ENCODE results near the gene GFPT1.

GFPT1 gene

GRCh38 chr2:69299772-69300516 is 87.1 kb downstream of the GFPT1 start:
- TF ChIP-seq POLR2A (IDR thresholded peaks at IDR 0.05; ENCODE audit: low read length) (no peak), GATA1 (IDR thresholded peaks at IDR 0.05; ENCODE audit: low read depth, low read length) (no peak)
- DNase-seq, result no peak

DNA sequence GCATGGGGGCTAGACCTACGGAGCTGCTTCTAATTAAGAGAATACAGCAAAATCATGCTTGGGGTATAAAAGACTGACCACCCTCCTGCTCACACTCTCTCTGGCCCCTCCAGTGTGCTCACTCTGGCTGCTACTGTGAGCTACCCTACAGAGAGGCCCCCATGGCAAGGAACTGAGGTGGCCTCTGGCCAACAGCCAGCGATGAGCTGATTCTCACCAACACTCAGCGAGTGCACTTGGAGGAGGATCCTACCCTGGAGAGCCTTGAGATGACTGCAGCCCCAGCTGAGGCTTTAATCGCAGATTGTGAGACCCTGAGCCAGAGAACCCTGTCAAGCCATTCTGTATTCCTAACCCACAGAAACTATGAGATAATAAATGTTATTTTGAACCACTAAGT is 88.2 kb downstream of the GFPT1 start:
- TF ChIP-seq POLR2A (IDR thresholded peaks at IDR 0.05; ENCODE audit: low read length) (no peak), GATA1 (IDR thresholded peaks at IDR 0.05; ENCODE audit: low read depth, low read length) (no peak)
- no peak for DNase-seq

- TF ChIP-seq POLR2A (IDR thresholded peaks at IDR 0.05; ENCODE audit: low read length) (no peak), GATA1 (IDR thresholded peaks at IDR 0.05; ENCODE audit: low read depth, low read length) (no peak)
- no peak for DNase-seq
These were observed 88.8 kb downstream of the GFPT1 start for GRCh38 chr2:69298261-69298660.

DNA sequence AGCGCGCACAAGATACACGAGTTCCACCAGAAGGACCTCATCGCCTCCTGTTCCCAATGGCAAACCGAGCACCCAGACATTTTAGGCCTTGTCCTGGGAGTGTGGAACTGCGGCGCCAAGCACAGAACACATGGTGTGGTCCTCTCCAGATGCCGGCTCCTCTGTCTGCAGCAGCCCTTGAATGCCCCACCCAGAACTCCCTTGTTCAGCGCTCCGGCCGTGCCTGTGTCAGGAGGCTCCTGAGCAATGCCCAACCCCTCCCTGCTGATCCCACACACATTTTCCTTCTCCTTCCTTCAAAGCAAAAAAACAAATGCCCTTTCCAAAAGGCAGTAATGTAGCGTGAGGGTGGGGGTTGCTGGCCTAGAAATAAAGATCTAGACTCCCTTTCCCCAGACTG is 89.8 kb downstream of the GFPT1 start:
- no peak for DNase-seq
- no peak for TF ChIP-seq GATA1 (IDR thresholded peaks at IDR 0.05; ENCODE audit: low read depth, low read length)
- no peak for TF ChIP-seq POLR2A (IDR thresholded peaks at IDR 0.05; ENCODE audit: low read length)

GRCh38 chr2:69296421-69296820 is 90.6 kb downstream of the GFPT1 start:
- TF ChIP-seq GATA1 (IDR thresholded peaks at IDR 0.05; ENCODE audit: low read depth, low read length) (no peak), POLR2A (IDR thresholded peaks at IDR 0.05; ENCODE audit: low read length) (no peak)
- no peak for DNase-seq

DNA sequence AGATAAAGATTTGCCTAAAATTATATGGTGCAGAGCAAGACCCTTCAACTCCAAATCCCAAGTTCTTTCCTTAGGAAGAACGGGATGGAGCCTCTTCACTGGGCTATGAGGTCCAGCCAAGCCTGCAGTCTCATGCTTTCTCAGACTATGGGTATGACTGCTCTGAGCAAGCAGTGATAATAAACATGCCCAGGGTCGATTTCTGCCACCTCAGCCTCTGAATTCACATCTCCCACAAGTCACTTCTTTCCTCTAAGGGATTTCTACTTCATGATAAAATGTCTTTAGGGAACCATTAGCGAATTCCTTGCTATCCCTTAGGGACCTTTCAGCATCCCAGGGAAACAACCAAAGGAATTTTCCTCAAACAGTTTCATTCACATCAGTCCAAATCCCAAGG is 94.8 kb downstream of the GFPT1 start:
- TF ChIP-seq GATA1 (IDR thresholded peaks at IDR 0.05; ENCODE audit: low read depth, low read length), result no peak
- TF ChIP-seq POLR2A (IDR thresholded peaks at IDR 0.05; ENCODE audit: low read length), result no peak
- no peak for DNase-seq

- no peak for TF ChIP-seq GATA1 (IDR thresholded peaks at IDR 0.05; ENCODE audit: low read depth, low read length)
- no peak for TF ChIP-seq POLR2A (IDR thresholded peaks at IDR 0.05; ENCODE audit: low read length)
- DNase-seq, result no peak
These were observed 95.3 kb downstream of the GFPT1 start for GRCh38 chr2:69291721-69292120.

GRCh38 chr2:69291004-69291650 is 95.9 kb downstream of the GFPT1 start:
- TF ChIP-seq GATA1 (IDR thresholded peaks at IDR 0.05; ENCODE audit: low read depth, low read length) (no peak), POLR2A (IDR thresholded peaks at IDR 0.05; ENCODE audit: low read length) (no peak)
- no peak for DNase-seq

DNA sequence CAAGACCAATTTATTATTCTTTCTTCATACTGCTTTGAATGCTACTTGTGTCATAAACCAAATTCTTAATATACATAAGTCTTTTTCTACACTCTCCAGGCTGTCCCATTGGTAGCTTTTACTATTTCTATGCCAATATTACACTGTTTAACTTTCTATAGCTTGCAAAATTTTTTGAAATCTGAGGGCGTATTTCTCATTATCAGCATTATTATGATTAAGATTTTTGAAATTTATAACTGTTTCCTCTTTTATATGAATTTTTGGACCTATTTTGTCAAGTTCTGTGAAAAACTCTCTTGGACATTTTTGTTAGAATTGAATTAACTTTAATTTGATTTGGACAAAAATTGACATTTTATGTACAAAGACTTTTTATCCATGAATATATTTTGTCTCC is 98.6 kb downstream of the GFPT1 start:
- TF ChIP-seq GATA1 (IDR thresholded peaks at IDR 0.05; ENCODE audit: low read depth, low read length), result no peak
- no peak for TF ChIP-seq POLR2A (IDR thresholded peaks at IDR 0.05; ENCODE audit: low read length)
- DNase-seq, result no peak

DNA sequence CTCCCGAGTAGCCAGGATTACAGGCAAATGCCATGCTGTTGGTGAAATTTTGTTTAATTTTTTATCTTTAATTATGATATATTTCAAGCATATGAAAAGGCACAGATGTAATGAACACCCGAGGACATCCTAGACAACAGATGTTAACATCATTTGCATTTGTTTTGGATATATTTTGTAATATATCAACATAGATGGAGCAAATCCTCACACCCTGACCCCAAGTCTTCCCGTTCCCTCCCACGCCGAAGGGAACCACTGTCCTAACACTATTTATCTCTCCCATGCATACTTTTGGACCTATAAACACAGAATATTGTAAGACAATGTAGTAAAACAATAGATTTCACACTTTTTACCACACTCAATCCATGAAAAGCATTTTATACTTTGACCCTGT is 99.5 kb downstream of the GFPT1 start:
- TF ChIP-seq POLR2A (IDR thresholded peaks at IDR 0.05; ENCODE audit: low read length) (no peak), GATA1 (IDR thresholded peaks at IDR 0.05; ENCODE audit: low read depth, low read length) (no peak)

DNA sequence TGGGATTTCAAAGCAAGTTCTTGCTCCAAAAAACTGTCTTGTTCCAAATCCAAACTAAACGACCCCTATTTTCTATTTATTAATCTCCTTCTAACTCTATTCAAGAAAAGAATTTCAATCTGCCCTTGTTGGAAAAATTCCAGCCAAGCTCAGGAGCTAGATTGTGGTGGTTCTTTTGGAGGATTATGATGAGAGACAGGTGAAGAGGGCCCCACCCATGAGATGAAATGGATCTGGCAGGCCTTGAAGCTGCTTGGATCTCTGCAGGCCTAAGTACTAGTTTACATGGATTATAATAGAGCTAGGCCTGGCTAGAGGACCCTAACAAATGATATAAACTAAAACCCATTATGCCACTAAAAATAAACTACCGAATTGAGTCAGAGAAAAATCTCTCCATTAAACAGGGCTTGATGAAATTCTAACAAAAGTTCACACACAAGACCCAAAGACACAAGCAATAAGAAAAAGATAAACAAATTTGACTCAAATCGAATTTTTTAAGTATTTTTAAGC is 101.6 kb downstream of the GFPT1 start:
- TF ChIP-seq GATA1 (IDR thresholded peaks at IDR 0.05; ENCODE audit: low read depth, low read length) (no peak), POLR2A (IDR thresholded peaks at IDR 0.05; ENCODE audit: low read length) (no peak)
- DNase-seq, result no peak

More for the DNA sequence above, 99.5 kb downstream of the GFPT1 start:
- DNase-seq, result no peak

DNA sequence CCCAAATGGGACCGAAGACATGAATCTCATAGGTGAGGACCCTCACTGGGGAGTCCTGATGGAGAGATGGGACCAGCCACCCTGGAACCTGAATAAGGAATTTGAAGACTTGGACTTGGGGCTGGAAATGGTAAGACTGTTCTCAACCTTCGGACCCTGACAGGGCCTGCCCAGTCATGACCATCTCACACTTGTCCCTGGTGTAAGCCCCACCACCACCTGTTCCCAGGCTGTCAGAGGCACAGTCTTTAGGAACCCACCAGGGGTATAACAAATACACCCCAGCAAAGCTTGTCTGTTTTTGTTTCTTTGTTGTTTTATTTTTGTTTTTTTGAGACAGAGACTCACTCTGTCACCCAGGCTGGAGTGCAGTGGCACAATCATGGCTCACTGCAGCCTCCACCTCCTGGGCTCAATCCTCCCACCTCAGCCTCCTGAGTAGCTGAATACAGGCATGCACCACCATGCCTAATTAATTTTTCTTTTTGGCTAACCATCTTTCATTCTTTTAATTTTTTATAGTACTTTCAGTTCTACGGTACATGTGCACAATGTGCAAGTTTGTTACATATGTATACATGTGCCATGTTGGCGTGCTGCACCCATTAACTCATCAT is 106.1 kb downstream of the GFPT1 start:
- no peak for DNase-seq
- TF ChIP-seq GATA1 (IDR thresholded peaks at IDR 0.05; ENCODE audit: low read depth, low read length) (no peak), POLR2A (IDR thresholded peaks at IDR 0.05; ENCODE audit: low read length) (no peak)

GRCh38 chr2:69279931-69280681 is 106.9 kb downstream of the GFPT1 start:
- no peak for DNase-seq
- TF ChIP-seq GATA1 (IDR thresholded peaks at IDR 0.05; ENCODE audit: low read depth, low read length), result no peak
- TF ChIP-seq POLR2A (IDR thresholded peaks at IDR 0.05; ENCODE audit: low read length), result no peak

- TF ChIP-seq GATA1 (IDR thresholded peaks at IDR 0.05; ENCODE audit: low read depth, low read length) (no peak), POLR2A (IDR thresholded peaks at IDR 0.05; ENCODE audit: low read length) (no peak)
- DNase-seq, result no peak
These were observed 107.8 kb downstream of the GFPT1 start for GRCh38 chr2:69279211-69279610.
